Measurements from ENCODE around the gene CYB5A. TPM values are rescaled to one million over a fixed set of nuclear protein-coding genes. Genes with fewer than 3 reads are reported as not detected.

CYB5A gene
- total RNA-seq (10 to 100 TPM; 13.4 to 27.1 (median 22.1) TPM), polyA plus RNA-seq (10 to 100 TPM; 27.0 to 35.6 (median 27.2) TPM)
- long read RNA-seq, donor 1, transcript CYB5A-202 (5 exons, 3,283 nt) = major isoform, 12 of 15 reads
- long read RNA-seq, donor 1, partial matches to known transcripts = 1 of 15 reads
- long read RNA-seq, donor 1, other reads (novel, unspliced or antisense) = 1 of 15 reads
- long read RNA-seq, donor 2, transcript CYB5A-202 (5 exons, 3,283 nt) = major isoform, 10 of 11 reads
- long read RNA-seq, donor 2, partial matches to known transcripts = 0 of 11 reads
- long read RNA-seq, donor 2, other reads (novel, unspliced or antisense) = 0 of 11 reads

GRCh38 chr18:74291771-74292540 is at the start of gene CYB5A:
Gene CYB5A, minus strand, starts transcription at chr18:74291963. Its CDS starts 88 bp downstream, at chr18:74291875.
- no peak for TF ChIP-seq CTCF (IDR thresholded peaks at IDR 0.05)
- intact Hi-C loops (cut with DNase I) = loop anchor here (5.0 to 10.0 kb wide), 3 partner anchors 145 to 205 kb away; partner anchors contain the start of genes CNDP2 (in 2 of the 2), FBXO15 (in 2 of the 2) and TIMM21 (in 2 of the 2)
- 0 to 1% (median 0%) methylated on average over 66 to 68 of the region's 68 CpGs for WGBS, 3 donors
- DNase-seq = peak; percentile 98 to 99
- peak within 1 kb of the TSS; percentile 53 for H3K27ac ChIP-seq
- peak within 1 kb of the TSS; percentile 95 for H3K4me3 ChIP-seq
- no peaks in the 10 kb centered on the region for H3K9me3 ChIP-seq
- ATAC-seq = peak; percentile 99 to 100 (median 99)
- no peaks in the 10 kb centered on the region for H3K4me1 ChIP-seq
- no peaks in the 10 kb centered on the region for H3K36me3 ChIP-seq (ENCODE audit: insufficient read depth in 1 of 2, low read depth in 1 of 2)
- H3K27me3 ChIP-seq (ENCODE audit: insufficient read depth in 3 of 3, low read length in 2 of 3) = no peaks in the 10 kb centered on the region

GRCh38 chr18:74337912-74338309 is 46.1 kb upstream of the CYB5A start:
- H3K4me3 ChIP-seq = no peak overlapping the region
- no peaks in the 10 kb centered on the region for H3K4me1 ChIP-seq
- WGBS, 3 donors = 84 to 100% (median 94%) methylated on average over 1 of the region's 1 CpG
- ATAC-seq = no peak
- H3K27me3 ChIP-seq (ENCODE audit: insufficient read depth in 3 of 3, low read length in 2 of 3) = peaks cover 0 to 4% (median 4%) of the 10 kb centered on the region in 3 donors
- no peak overlapping the region for H3K27ac ChIP-seq
- TF ChIP-seq CTCF (IDR thresholded peaks at IDR 0.05) = no peak
- no peaks in the 10 kb centered on the region for H3K9me3 ChIP-seq
- DNase-seq = no peak
- no peaks in the 10 kb centered on the region for H3K36me3 ChIP-seq (ENCODE audit: insufficient read depth in 1 of 2, low read depth in 1 of 2)
- intact Hi-C loops (cut with DNase I) = no loop called here

- ATAC-seq (no peak), DNase-seq (no peak)
- Histone ChIP-seq H3K36me3 (ENCODE audit: insufficient read depth in 1 of 2, low read depth in 1 of 2) (no peaks in the 10 kb centered on the region), H3K27ac (no peak overlapping the region), H3K9me3 (no peaks in the 10 kb centered on the region), H3K4me3 (no peak overlapping the region), H3K27me3 (ENCODE audit: insufficient read depth in 3 of 3, low read length in 2 of 3) (peaks cover 0 to 4% (median 4%) of the 10 kb centered on the region in 3 donors), H3K4me1 (no peaks in the 10 kb centered on the region)
- no peak for TF ChIP-seq CTCF (IDR thresholded peaks at IDR 0.05)
- intact Hi-C loops (cut with DNase I) = no loop called here
- WGBS, 3 donors = 87 to 89% (median 88%) methylated on average over 5 of the region's 5 CpGs
These were observed 45.6 kb upstream of the CYB5A start for GRCh38 chr18:74337155-74337911.

GRCh38 chr18:74336656-74337055 is 44.9 kb upstream of the CYB5A start:
- no peaks in the 10 kb centered on the region for H3K9me3 ChIP-seq
- no peaks in the 10 kb centered on the region for H3K36me3 ChIP-seq (ENCODE audit: insufficient read depth in 1 of 2, low read depth in 1 of 2)
- no peak overlapping the region for H3K27ac ChIP-seq
- intact Hi-C loops (cut with DNase I) = no loop called here
- TF ChIP-seq CTCF (IDR thresholded peaks at IDR 0.05) = no peak
- no peak for DNase-seq
- no peaks in the 10 kb centered on the region for H3K4me1 ChIP-seq
- no peak for ATAC-seq
- H3K4me3 ChIP-seq = no peak overlapping the region
- H3K27me3 ChIP-seq (ENCODE audit: insufficient read depth in 3 of 3, low read length in 2 of 3) = peaks cover 0 to 4% (median 4%) of the 10 kb centered on the region in 3 donors
